DND-41 (cell line): ENCODE measurements around the gene AFF3.
"Not testable (repeated sequence)": the region's sequence is repeated elsewhere in the genome, so short reads cannot be mapped to it uniquely, and the experiment has no call there.

Source experiments
- CTCF ChIP-seq: IDR thresholded peaks from 2 replicates; pipeline ENCODE4 v1.5.1; 2012; ENCODE audit warnings: borderline replicate concordance, low read length, moderate library complexity, mild to moderate bottlenecking; ENCODE audit not compliant: poor library complexity, severe bottlenecking; ENCODE audit errors: extremely low read depth
- EZH2 ChIP-seq: IDR thresholded peaks from 3 replicates; pipeline ENCODE4 v1.6.1; 2012; ENCODE audit warnings: borderline replicate concordance, low read depth, mild to moderate bottlenecking, moderate library complexity, low read length, inconsistent platforms; ENCODE audit not compliant: severe bottlenecking

GRCh38 chr2:100082302-100082978 is 60.0 kb downstream of the AFF3 start:
- TF ChIP-seq EZH2, CTCF: not testable (repeated sequence)
